Measurements from ENCODE around the gene HTD2. TPM values are rescaled to one million over a fixed set of nuclear protein-coding genes. Genes with fewer than 3 reads are reported as not detected.

The HTD2 gene
- total RNA-seq, 4 donors from 2014 or later: 10.6 to 15.1 (median 13.7) TPM

GRCh38 chr3:58356054-58356453, 49.7 kb downstream of the HTD2 start:
- TF ChIP-seq CTCF (IDR thresholded peaks at IDR 0.05) (no peak), EP300 (IDR thresholded peaks at IDR 0.05) (no peak), POLR2A (IDR thresholded peaks at IDR 0.05) (no peak)
- Histone ChIP-seq H3K36me3 (no peaks in the 10 kb centered on the region), H3K27ac (no peak overlapping the region), H3K4me3 (no peak overlapping the region), H3K27me3 (no peaks in the 10 kb centered on the region), H3K4me1 (peaks cover 0 to 19% (median 6%) of the 10 kb centered on the region in 4 donors), H3K9me3 (no peaks in the 10 kb centered on the region)
- 36 to 39% methylated on average over 4 of the region's 4 CpGs for WGBS, 2 donors
- no peak for DNase-seq (ENCODE audit: low spot score in 2 of 2)

- DNase-seq (ENCODE audit: low spot score in 2 of 2): no peak
- Histone ChIP-seq H3K27ac (no peak overlapping the region), H3K27me3 (no peaks in the 10 kb centered on the region), H3K4me3 (no peak overlapping the region), H3K4me1 (peaks cover 0 to 14% (median 4%) of the 10 kb centered on the region in 4 donors), H3K36me3 (no peaks in the 10 kb centered on the region), H3K9me3 (no peaks in the 10 kb centered on the region)
- TF ChIP-seq POLR2A (IDR thresholded peaks at IDR 0.05) (no peak), EP300 (IDR thresholded peaks at IDR 0.05) (no peak), CTCF (IDR thresholded peaks at IDR 0.05) (no peak)
- 92 to 94% methylated on average over 3 of the region's 3 CpGs for WGBS, 2 donors
Observed at GRCh38 chr3:58357402-58357801, 51.1 kb downstream of the HTD2 start.

- DNase-seq (ENCODE audit: low spot score in 2 of 2): no peak
- Histone ChIP-seq H3K27ac (no peak overlapping the region), H3K36me3 (no peaks in the 10 kb centered on the region), H3K9me3 (no peaks in the 10 kb centered on the region), H3K4me3 (no peak overlapping the region), H3K27me3 (no peaks in the 10 kb centered on the region), H3K4me1 (peaks cover 0 to 12% (median 3%) of the 10 kb centered on the region in 4 donors)
- TF ChIP-seq EP300 (IDR thresholded peaks at IDR 0.05) (no peak), POLR2A (IDR thresholded peaks at IDR 0.05) (no peak), CTCF (IDR thresholded peaks at IDR 0.05) (no peak)
- 93 to 97% methylated on average over 3 of the region's 3 CpGs for WGBS, 2 donors
Observed at GRCh38 chr3:58358092-58358491, 51.8 kb downstream of the HTD2 start.

- Histone ChIP-seq H3K36me3 (no peaks in the 10 kb centered on the region), H3K9me3 (no peaks in the 10 kb centered on the region), H3K27me3 (no peaks in the 10 kb centered on the region), H3K4me3 (no peak overlapping the region), H3K27ac (no peak overlapping the region), H3K4me1 (peaks cover 0 to 12% (median 3%) of the 10 kb centered on the region in 4 donors)
- WGBS, 2 donors: 87 to 93% methylated on average over 4 of the region's 4 CpGs
- TF ChIP-seq POLR2A (IDR thresholded peaks at IDR 0.05) (no peak), EP300 (IDR thresholded peaks at IDR 0.05) (no peak), CTCF (IDR thresholded peaks at IDR 0.05) (no peak)
- no peak for DNase-seq (ENCODE audit: low spot score in 2 of 2)
Observed at GRCh38 chr3:58358808-58359207, 52.5 kb downstream of the HTD2 start.

GRCh38 chr3:58359621-58360020, 53.3 kb downstream of the HTD2 start:
- TF ChIP-seq EP300 (IDR thresholded peaks at IDR 0.05): no peak
- no peak for TF ChIP-seq POLR2A (IDR thresholded peaks at IDR 0.05)
- no peak for TF ChIP-seq CTCF (IDR thresholded peaks at IDR 0.05)
- H3K4me3 ChIP-seq: no peak overlapping the region
- H3K36me3 ChIP-seq: no peaks in the 10 kb centered on the region
- DNase-seq (ENCODE audit: low spot score in 2 of 2): no peak
- H3K27ac ChIP-seq: no peak overlapping the region
- no peaks in the 10 kb centered on the region for H3K27me3 ChIP-seq
- 91 to 93% methylated on average over 4 of the region's 4 CpGs for WGBS, 2 donors
- H3K4me1 ChIP-seq: peaks cover 0 to 12% (median 3%) of the 10 kb centered on the region in 4 donors
- no peaks in the 10 kb centered on the region for H3K9me3 ChIP-seq
